Stimulated activated CD4-positive, alpha-beta T cell treated with anti-CD3 and anti-CD28 coated beads, TNF-alpha, amount 100 ng/mL, for 48 hours (primary cell): Measurements from ENCODE around the gene EXOSC6.
"Not testable (repeated sequence)": the region's sequence is repeated elsewhere in the genome, so short reads cannot be mapped to it uniquely, and the experiment has no call there.

Source experiments
- DNase-seq, 3 donors: peaks; one replicate each; pipeline ENCODE4 v3.0.0-alpha.2; 2020; ENCODE audit warnings: low read depth in 3 of 3

The EXOSC6 gene

DNA sequence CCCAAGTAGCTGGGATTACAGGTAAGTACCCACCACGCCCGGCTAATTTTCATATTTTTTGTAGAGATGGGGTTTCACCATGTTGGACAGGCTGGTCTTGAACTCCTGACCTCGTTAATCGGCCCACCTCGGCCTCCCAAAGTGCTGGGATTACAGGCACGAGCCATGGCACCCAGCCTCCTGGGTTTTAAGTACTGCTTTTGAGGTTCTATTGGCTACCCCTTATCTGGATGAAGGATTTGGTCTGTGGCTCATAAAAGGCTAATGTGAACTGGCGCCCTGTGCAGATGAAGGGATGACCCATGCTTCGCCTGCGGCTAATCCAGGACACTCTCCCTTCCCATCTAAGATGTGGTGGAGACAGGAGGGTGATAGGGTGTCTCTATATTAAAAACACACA is 52.6 kb downstream of the EXOSC6 start:
- DNase-seq, result not testable (repeated sequence)

DNA sequence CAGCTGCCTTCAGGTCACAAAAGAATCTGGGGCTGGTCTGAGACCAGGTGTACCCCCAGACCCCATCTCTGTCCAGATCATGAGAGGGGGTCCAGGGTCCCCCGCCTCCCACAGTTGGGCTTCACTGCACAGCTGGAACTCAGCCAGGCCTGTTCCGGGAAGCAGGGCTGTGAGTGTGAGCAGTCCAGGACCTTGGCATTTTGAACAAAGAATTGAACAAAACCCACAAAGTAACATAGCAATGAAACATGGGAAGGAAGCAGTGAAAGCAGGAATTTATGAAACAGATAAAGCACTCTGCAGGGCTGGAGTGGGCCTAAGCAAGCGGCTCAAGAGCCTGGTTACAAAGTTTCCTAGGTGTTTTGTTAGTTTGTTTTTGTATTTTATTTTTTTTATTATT is 53.1 kb downstream of the EXOSC6 start:
- DNase-seq, result not testable (repeated sequence)

DNA sequence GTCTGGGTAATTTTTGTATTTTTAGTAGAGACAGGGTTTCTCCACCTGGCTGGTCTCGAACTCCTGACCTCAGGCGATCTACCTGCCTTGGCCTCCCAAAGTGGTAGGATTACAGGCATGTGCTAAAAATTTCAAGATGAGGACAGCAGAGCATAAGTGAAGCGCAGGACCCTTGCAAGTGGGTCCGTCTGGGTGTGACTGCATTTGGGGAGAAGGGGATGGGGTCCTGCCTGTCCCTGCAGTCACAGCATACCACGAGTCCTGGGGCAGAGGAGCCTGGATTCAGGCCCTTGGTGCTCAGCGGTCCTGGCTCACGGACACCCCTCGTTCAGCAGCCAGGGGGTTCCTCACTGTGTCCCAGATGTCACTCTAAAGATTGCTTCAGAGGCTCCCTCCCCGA is 53.5 kb downstream of the EXOSC6 start:
- not testable (repeated sequence) for DNase-seq

GRCh38 chr16:70197611-70198010 is 54.1 kb downstream of the EXOSC6 start:
- not testable (repeated sequence) for DNase-seq
